Mesodermal cell (in vitro differentiated cells): ENCODE data around the gene AKT3.

Experiments
- H3K27ac ChIP-seq: 2 replicates; pipeline ENCODE4 v1.7.0; 2013; ENCODE audit warnings: mild to moderate bottlenecking, low read depth, low read length, moderate library complexity; ENCODE audit not compliant: severe bottlenecking
- H3K36me3 ChIP-seq: 2 replicates; pipeline ENCODE4 v1.7.1; 2013; ENCODE audit warnings: mild to moderate bottlenecking, low read length, moderate library complexity; ENCODE audit not compliant: control insufficient read depth, insufficient read depth
- H3K4me1 ChIP-seq: one replicate; pipeline ENCODE4 v1.7.1; 2013; ENCODE audit warnings: mild to moderate bottlenecking, low read length; ENCODE audit not compliant: insufficient read depth, control insufficient read depth, poor library complexity, severe bottlenecking
- H3K4me3 ChIP-seq: 2 replicates; pipeline ENCODE4 v1.7.0; 2013; ENCODE audit warnings: low read length, control low read depth, mild to moderate bottlenecking; ENCODE audit not compliant: insufficient read depth, poor library complexity, severe bottlenecking; ENCODE audit errors: extremely low read depth
- H3K9me3 ChIP-seq: 2 replicates; pipeline ENCODE4 v1.7.1; 2013; ENCODE audit warnings: mild to moderate bottlenecking, low read length, moderate library complexity; ENCODE audit not compliant: control insufficient read depth
- WGBS, 2 experiments: methylation state at CpG; one replicate each; pipeline ENCODE4 v1.1.5; 2013; ENCODE audit warnings: missing lambda C conversion rate in 2 of 2; ENCODE audit not compliant: insufficient coverage in 2 of 2; 5-methylcytosine and 5-hydroxymethylcytosine counted together

The AKT3 gene

DNA sequence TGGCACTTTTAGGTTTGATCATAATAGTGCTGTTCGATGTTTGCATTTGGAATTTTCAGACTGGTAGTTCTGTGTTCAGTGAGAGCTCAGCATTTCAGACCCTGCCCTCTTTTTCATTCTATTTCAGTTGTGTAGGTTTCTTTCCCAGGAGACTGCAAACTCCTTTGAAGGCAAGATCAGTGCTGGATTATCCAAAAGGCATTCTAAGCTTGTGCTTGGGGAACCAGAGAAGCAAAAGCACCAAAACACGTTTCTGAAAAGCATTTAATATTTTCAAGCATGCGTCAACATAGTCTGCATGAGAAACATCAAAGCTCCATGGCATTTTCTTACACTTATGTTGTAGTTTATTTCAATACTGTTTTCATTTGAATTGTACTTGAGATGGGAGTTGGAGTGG is 302.2 kb downstream of the AKT3 start:
- peaks cover 19% of the 10 kb centered on the region for H3K36me3 ChIP-seq
- H3K4me1 ChIP-seq: peaks cover 8% of the 10 kb centered on the region
- H3K4me3 ChIP-seq: no peak overlapping the region
- H3K27ac ChIP-seq: no peak overlapping the region
- 79 to 80% methylated on average over 1 to 2 of the region's 3 CpGs for WGBS, 2 experiments
- H3K9me3 ChIP-seq: no peaks in the 10 kb centered on the region

DNA sequence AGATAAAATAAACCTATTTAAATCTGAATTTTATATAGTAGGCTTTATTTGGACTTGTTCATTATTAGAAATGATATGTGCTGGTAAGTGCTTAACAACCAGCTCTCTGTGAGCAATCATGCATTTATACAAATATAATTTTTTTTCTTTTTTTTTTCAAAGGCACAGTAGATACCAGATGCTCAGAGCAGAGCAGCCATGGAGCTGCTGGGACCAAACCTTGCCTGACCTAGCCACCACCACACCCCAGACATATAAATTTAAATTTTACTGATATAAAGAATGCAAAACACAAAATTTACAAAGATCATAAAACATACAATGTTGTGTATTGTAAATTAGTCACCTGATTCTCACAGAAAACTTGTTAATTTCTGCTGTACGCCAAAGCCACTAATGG is 303.6 kb downstream of the AKT3 start:
- H3K36me3 ChIP-seq: peaks cover 21% of the 10 kb centered on the region
- H3K4me1 ChIP-seq: peaks cover 8% of the 10 kb centered on the region
- H3K27ac ChIP-seq: no peak overlapping the region
- no peak overlapping the region for H3K4me3 ChIP-seq
- WGBS, 2 experiments: 0% methylated on average over 1 of the region's 1 CpG; no CpG with 5 or more reads in 1 of the 2 experiments
- H3K9me3 ChIP-seq: no peaks in the 10 kb centered on the region

DNA sequence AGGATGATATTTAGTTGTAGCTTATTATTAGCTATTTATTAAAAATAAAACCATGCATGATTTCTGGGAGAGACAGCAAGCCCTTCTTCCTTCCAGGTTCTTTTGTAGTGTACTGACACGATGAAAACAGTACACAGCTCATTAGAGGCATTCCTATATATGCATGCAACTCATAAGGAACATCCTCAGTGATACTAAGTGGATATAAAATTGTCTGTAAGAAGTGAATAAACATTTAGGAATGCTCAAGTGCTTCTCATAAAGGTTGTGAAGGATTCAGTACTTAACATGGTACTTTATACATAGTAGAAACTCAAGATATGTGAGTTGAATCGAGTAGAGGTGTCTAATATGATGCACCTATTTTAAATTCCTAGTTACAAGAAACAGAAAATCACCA is 306.5 kb downstream of the AKT3 start:
- no peak overlapping the region for H3K27ac ChIP-seq
- H3K4me1 ChIP-seq: no peaks in the 10 kb centered on the region
- no peaks in the 10 kb centered on the region for H3K9me3 ChIP-seq
- H3K36me3 ChIP-seq: peaks cover 21% of the 10 kb centered on the region
- H3K4me3 ChIP-seq: no peak overlapping the region
- WGBS, 2 experiments: no CpG with 5 or more reads among the region's 2 CpGs

DNA sequence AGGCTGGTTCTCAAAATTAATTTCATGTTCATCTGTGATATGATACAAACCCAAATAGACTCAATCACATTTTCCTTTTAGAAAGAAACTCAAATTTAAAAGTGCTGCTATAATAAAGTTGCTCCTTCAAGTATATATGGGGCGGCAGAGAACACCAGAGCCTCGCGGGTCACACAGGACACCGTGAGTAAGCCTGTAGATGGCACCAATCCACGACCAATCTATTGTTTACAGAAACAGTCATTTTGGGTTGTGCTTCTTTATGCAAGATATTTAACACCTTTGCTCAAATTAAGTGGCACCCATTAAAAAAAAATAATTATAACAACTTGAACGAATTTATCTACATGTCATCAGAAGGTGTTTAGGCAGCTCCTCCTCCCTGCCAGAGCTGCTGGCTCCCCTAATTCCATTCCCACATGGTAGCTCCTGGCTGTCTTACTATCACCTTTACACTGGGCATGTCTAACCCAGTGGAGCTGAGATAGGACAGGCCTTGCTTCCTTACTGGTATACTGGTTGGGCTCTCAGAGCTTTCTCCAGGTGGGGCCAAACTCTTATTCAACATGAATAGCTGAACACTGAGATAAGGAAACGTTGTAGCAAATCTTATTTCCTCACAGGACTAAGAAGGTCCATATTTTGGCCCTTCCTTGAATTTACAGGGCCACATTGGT is 307.2 kb downstream of the AKT3 start:
- Histone ChIP-seq H3K4me1 (no peaks in the 10 kb centered on the region), H3K27ac (no peak overlapping the region), H3K9me3 (no peaks in the 10 kb centered on the region), H3K36me3 (peaks cover 20% of the 10 kb centered on the region), H3K4me3 (no peak overlapping the region)
- WGBS, 2 experiments: 75 to 80% methylated on average over 4 to 7 of the region's 7 CpGs

DNA sequence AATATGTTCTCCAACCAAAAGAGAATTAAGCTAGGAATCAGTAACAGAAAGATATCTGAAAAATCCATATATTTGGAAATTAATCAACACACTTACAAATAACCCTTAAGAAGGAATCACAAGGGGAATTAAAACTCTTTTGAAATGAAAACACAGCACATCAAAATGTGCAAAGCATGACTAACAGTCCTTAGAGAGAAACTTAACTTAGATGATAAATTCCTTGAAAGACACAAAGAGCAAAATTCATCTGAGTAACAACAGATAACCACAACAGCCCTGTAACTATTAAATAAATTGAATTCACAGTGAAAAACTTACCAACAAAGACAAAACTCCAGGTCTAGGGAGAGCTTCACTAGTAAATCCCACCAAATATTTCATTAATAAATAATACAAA is 310.4 kb downstream of the AKT3 start:
- no peaks in the 10 kb centered on the region for H3K9me3 ChIP-seq
- no peak overlapping the region for H3K4me3 ChIP-seq
- H3K4me1 ChIP-seq: no peaks in the 10 kb centered on the region
- peaks cover 11% of the 10 kb centered on the region for H3K36me3 ChIP-seq
- no peak overlapping the region for H3K27ac ChIP-seq

DNA sequence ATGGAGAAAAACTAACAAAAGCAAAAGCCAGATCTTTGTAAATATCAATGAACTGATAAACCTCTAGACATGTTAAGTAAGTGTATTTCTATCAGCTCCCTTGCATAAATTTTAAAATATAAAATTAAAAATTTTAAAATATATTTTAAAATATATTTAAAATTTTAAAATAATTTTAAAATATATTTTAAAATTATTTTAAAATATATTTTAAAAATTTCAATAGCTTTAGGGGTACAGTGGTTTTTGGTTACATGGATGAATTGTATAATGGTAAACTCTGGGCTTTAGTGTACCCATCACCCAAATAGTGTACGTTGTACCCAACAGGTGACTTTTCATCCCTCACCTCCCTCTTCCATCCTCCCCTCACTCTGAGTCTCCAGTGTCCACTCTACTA is 315.0 kb downstream of the AKT3 start:
- no peaks in the 10 kb centered on the region for H3K4me1 ChIP-seq
- WGBS, 2 experiments: 100% methylated on average over 1 of the region's 1 CpG; no CpG with 5 or more reads in 1 of the 2 experiments
- H3K9me3 ChIP-seq: no peaks in the 10 kb centered on the region
- no peak overlapping the region for H3K4me3 ChIP-seq
- no peaks in the 10 kb centered on the region for H3K36me3 ChIP-seq
- H3K27ac ChIP-seq: no peak overlapping the region

DNA sequence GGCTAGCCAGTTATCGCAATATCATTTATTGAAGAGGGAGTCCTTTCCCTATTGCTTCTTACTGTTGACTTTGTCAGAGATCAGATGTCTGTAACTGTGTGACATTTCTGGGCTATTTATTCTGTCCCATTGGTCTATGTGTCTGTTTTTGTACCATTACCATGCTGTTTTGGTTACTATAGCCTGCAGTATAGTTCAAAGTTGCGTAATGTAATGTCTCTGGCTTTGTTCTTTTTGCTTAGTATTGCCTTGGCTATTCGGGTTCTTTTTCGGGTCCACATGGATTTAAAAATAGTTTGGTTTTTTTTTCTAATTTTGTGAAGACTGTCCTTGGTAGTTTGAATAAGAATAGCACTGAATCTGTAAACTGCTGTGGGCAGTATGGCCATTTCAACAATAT is 320.5 kb downstream of the AKT3 start:
- H3K4me1 ChIP-seq: peaks cover 3% of the 10 kb centered on the region
- WGBS, 2 experiments: 83 to 90% methylated on average over 3 to 4 of the region's 4 CpGs
- H3K4me3 ChIP-seq: no peak overlapping the region

DNA sequence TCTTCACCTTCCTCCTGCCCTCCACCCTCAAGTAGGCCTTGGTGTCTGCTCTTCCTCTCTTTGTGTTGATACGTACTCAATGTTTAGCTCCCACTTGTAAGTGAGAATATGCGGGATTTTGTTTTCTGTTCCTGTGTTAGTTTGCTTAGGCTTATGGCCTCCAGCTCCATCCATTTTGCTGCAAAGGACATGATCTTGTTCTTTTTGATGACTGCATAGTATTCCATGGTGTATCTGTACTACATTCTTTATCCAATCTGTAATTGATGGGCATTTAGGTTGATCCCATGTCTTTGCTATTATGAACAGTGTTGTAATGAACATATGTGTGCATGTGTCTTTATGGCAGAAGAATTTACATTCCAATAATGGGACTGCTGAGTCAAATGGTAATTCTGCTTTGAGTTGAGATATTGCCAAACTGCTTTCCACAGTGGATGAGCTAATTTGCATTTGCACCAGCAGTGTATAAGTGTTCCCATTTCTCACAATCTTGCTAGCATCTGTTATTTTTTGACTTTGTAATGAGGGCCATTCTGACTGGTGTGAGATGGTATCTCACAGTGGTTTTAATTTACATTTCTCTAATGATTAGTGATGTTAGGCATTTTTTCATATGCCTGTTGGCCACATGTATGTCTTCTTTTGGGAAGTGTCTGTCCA is 321.5 kb downstream of the AKT3 start:
- Histone ChIP-seq H3K27ac (no peak overlapping the region), H3K9me3 (peaks cover 5% of the 10 kb centered on the region), H3K4me1 (peaks cover 10% of the 10 kb centered on the region), H3K36me3 (peaks cover 7% of the 10 kb centered on the region), H3K4me3 (no peak overlapping the region)
- WGBS, 2 experiments: 100% methylated on average over 1 of the region's 2 CpGs; no CpG with 5 or more reads in 1 of the 2 experiments

More for the DNA sequence above, 320.5 kb downstream of the AKT3 start:
- Histone ChIP-seq H3K27ac (no peak overlapping the region), H3K36me3 (no peaks in the 10 kb centered on the region), H3K9me3 (peaks cover 5% of the 10 kb centered on the region)

DNA sequence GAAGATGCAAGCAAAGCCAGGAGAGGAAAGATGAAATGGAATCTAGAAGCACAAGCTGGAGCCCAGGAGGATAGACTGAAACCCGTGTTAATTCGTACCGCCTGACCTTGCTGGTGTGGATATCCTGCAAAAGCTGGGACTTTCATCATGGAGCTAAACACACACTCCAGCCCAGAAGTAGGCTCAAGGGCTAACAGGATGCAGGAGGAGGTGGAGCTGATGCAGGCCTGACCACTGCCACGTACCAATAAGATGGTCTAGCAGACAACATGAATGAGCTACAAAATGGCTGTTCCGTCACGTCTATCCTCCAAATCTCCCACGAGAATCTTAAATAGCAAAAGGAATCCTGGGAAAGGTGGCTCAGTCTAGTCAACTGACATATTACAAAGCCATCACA is 323.9 kb downstream of the AKT3 start:
- 93 to 100% methylated on average over 4 of the region's 7 CpGs for WGBS, 2 experiments
- H3K4me1 ChIP-seq: peaks cover 10% of the 10 kb centered on the region
- no peak overlapping the region for H3K4me3 ChIP-seq

DNA sequence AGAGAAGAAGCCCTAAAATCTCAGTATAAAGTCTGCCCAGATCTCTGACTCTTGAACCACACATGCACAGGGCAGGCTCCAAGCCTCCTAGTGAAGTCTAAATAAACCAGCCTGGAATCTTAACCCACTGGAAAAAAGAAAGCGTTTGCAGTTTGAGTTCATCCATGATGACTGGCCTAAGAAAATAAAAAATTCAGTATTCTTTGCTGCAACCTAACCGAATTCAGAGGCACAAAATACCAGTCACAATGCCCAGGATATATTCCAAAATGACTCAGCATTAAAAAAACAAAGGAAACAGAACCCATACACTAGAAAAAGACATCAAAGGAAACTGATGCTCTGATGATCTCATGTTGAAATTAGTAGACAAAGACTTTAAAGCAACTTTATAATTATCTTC is 325.0 kb downstream of the AKT3 start:
- no peak overlapping the region for H3K4me3 ChIP-seq
- peaks cover 16% of the 10 kb centered on the region for H3K4me1 ChIP-seq
- 79 to 86% methylated on average over 1 to 2 of the region's 2 CpGs for WGBS, 2 experiments
- peaks cover 7% of the 10 kb centered on the region for H3K36me3 ChIP-seq
- H3K27ac ChIP-seq: peak overlapping the region; percentile 31
- peaks cover 5% of the 10 kb centered on the region for H3K9me3 ChIP-seq

More for the DNA sequence above, 323.9 kb downstream of the AKT3 start:
- Histone ChIP-seq H3K36me3 (peaks cover 7% of the 10 kb centered on the region), H3K9me3 (peaks cover 5% of the 10 kb centered on the region), H3K27ac (peak overlapping the region; percentile 39)

DNA sequence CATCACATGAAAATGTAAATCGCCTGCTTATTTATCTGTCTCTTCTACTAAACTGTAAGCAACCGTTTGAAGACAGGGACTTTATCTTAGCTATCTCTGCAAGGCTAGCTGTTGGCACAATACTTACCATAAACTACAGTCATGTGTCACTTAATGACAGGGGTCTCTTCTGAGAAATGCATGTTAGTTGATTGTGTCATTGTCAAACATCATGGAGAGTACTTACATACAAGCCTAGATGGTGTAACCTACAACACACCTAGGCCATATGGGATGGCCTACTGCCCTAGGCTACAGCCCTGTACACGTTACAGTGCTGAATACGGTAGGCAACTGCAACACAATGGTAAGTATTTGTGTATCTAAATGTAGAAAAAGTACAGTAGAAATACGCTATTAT is 326.3 kb downstream of the AKT3 start:
- 94 to 100% methylated on average over 4 of the region's 5 CpGs for WGBS, 2 experiments
- H3K27ac ChIP-seq: no peak overlapping the region
- H3K36me3 ChIP-seq: peaks cover 7% of the 10 kb centered on the region
- H3K4me3 ChIP-seq: no peak overlapping the region
- peaks cover 5% of the 10 kb centered on the region for H3K9me3 ChIP-seq
- H3K4me1 ChIP-seq: peaks cover 16% of the 10 kb centered on the region
